GM21723 (cell line): ENCODE measurements around the gene TBX2.

Experiments used
- ATAC-seq: cut with Tn5 transposase; IDR thresholded peaks from one replicate; pipeline ENCODE4 v1.9.1; 2021; ENCODE audit warnings: mild to moderate bottlenecking, moderate library complexity; ENCODE audit not compliant: unreplicated experiment

Gene TBX2

GRCh38 chr17:61452301-61453290, 53.0 kb downstream of the TBX2 start, which contains the start of gene TBX4:
TBX4 (plus strand) TSS chr17:61452422; CDS start chr17:61456491, 4,069 bp downstream.
- no peak for ATAC-seq

- no peak for ATAC-seq
These were observed 54.1 kb downstream of the TBX2 start for GRCh38 chr17:61453566-61454380.

GRCh38 chr17:61454381-61455323, 55.0 kb downstream of the TBX2 start:
- no peak for ATAC-seq

GRCh38 chr17:61455324-61456060, 55.8 kb downstream of the TBX2 start:
- ATAC-seq, result no peak

- no peak for ATAC-seq
These were observed 56.5 kb downstream of the TBX2 start for GRCh38 chr17:61456061-61456681.

GRCh38 chr17:61456688-61457225, 57.1 kb downstream of the TBX2 start:
- ATAC-seq, result no peak

- no peak for ATAC-seq
These were observed 57.8 kb downstream of the TBX2 start for GRCh38 chr17:61457226-61457983.

- no peak for ATAC-seq
These were observed 58.4 kb downstream of the TBX2 start for GRCh38 chr17:61458000-61458399.

GRCh38 chr17:61458421-61459141, 58.9 kb downstream of the TBX2 start:
- ATAC-seq, result no peak
